GM12872 (cell line): ENCODE data around the gene GLDN.

Source experiments
- CTCF ChIP-seq: IDR thresholded peaks from 3 replicates; pipeline ENCODE4 v1.5.1; 2011; ENCODE audit warnings: low read depth, mild to moderate bottlenecking, low read length, moderate library complexity; ENCODE audit not compliant: insufficient read depth

Gene GLDN

GRCh38 chr15:51335087-51335486, 6.4 kb upstream of the GLDN start:
- no peak for TF ChIP-seq CTCF

GRCh38 chr15:51335538-51336410, 5.7 kb upstream of the GLDN start:
- TF ChIP-seq CTCF = no peak

GRCh38 chr15:51338496-51338895, 3.0 kb upstream of the GLDN start, which contains the start of gene CYP19A1:
CYP19A1 (minus strand) TSS chr15:51338596; CDS start chr15:51242912, 95,684 bp downstream.
- TF ChIP-seq CTCF = no peak

DNA sequence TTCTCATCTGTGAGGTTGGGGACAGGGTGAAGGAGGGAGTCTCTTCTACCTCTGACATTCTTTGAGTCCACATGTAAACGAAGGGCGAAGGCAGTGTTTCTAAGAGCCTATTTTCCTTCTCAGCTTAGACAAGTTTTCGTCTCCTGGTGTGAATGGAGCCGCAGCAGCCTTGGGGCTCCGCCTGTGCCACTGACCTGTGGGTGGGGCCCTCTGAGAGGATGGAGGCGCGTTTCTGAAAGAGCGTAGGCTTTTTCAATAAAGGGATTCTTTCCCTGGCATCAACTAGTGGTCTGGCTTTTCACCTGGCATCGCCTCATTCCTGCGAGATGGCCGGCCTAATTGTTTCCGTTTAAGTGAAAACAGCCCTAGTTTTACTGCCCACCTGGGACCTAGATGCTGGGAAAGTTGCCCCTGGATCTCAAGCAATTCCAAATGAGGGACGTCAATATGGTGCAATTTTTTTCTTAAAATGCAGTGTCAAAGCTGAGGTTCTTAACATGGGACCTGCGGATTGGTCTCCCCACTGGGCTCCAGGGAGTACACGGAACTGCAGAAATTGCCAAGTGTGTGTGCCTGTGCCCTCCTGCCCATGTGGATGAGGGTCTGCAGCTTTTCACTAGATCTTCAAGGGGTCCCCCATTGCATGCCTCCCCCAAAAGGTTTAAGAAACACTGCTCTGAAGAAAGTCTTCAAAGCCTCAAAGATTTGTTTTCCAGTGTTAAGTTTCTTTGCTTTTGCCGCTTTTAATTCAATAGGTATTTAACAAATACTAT, 958 bp downstream of the GLDN start:
- no peak for TF ChIP-seq CTCF

DNA sequence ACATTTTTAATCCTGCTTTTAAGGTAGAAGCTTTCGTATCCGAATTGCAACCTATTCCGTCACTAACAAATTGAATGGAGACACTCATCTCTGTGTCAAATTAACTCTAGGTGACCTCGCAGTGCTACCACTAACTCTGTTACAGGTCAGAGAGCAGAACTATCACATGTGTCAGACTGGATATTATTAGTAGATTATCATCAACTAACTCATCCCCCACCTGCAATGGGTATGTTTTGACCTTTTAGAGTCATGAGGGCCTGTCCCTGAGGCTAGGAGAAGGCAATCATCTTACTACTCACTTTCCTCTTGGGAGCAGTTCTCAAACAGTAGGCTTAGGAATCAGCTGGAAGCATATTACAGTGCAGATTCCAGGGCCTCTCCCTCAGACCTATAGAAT, 2.0 kb downstream of the GLDN start:
- no peak for TF ChIP-seq CTCF

DNA sequence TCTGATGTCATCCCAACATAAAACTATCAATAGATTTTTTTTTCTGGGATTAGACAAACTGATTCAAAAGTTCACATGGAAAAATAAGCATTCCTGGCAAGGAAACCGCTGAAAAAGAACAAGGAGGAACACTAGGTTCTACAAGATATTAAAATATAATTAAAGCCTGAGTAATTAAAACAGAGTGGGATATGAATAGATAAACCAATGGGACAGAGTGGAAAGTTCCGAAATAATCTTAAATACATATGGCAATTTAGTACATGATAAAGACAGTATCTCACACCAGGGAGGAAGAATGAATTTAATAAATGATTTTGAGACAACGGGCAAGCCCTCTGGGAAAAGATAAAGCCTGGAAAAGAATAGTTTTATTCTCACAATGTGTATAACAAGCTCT, 4.7 kb downstream of the GLDN start:
- TF ChIP-seq CTCF = no peak

GRCh38 chr15:51348688-51349087, 7.2 kb downstream of the GLDN start:
- no peak for TF ChIP-seq CTCF
